ENCODE results near the gene PRTFDC1. TPM values are rescaled to one million over a fixed set of nuclear protein-coding genes. Genes with fewer than 3 reads are reported as not detected.
"Not testable (repeated sequence)": the region's sequence is repeated elsewhere in the genome, so short reads cannot be mapped to it uniquely, and the experiment has no call there.

Gene PRTFDC1
- polyA plus RNA-seq, 1 experiment = 46.8 TPM

- POLR2A ChIA-PET = interaction anchor here (0.7 kb wide), 1 partner anchor 53 kb away, joined by 3 read pairs; no protein-coding TSS in a partner anchor
Observed at GRCh38 chr10:24974976-24975375, 22.6 kb upstream of the PRTFDC1 start.

GRCh38 chr10:24973163-24973562, 20.8 kb upstream of the PRTFDC1 start:
- H3K27me3 ChIP-seq (ENCODE audit: control insufficient read depth, insufficient read depth, low read length) = no peaks in the 10 kb centered on the region
- no peak for TF ChIP-seq CTCF (IDR thresholded peaks at IDR 0.05; ENCODE audit: low read depth, low read length)
- ChIA-PET CTCF (interaction anchor here (0.7 kb wide), 1 partner anchor 123 kb away, joined by 3 read pairs; no protein-coding TSS in a partner anchor), POLR2A (no interaction called here)
- no peak for DNase-seq (ENCODE audit: low read depth, low spot score)
- no peak overlapping the region for H3K4me3 ChIP-seq (ENCODE audit: low read depth, low read length)
- no peak overlapping the region for H3K27ac ChIP-seq (ENCODE audit: low read depth, low read length)
- H3K9me3 ChIP-seq (ENCODE audit: control insufficient read depth, insufficient read depth, low read length) = no peaks in the 10 kb centered on the region

More at GRCh38 chr10:24974976-24975375, 22.6 kb upstream of the PRTFDC1 start:
- TF ChIP-seq CTCF (IDR thresholded peaks at IDR 0.05; ENCODE audit: low read depth, low read length) = peak; percentile 39
- no peak overlapping the region for H3K27ac ChIP-seq (ENCODE audit: low read depth, low read length)
- no peaks in the 10 kb centered on the region for H3K27me3 ChIP-seq (ENCODE audit: control insufficient read depth, insufficient read depth, low read length)
- CTCF ChIA-PET = interaction anchor here (0.7 kb wide), 1 partner anchor 53 kb away, joined by 3 read pairs; no protein-coding TSS in a partner anchor
- no peak overlapping the region for H3K4me3 ChIP-seq (ENCODE audit: low read depth, low read length)
- no peak for DNase-seq (ENCODE audit: low read depth, low spot score)
- no peaks in the 10 kb centered on the region for H3K9me3 ChIP-seq (ENCODE audit: control insufficient read depth, insufficient read depth, low read length)

- ChIA-PET POLR2A (no interaction called here), CTCF (interaction anchor here (1.2 kb wide), 1 partner anchor 9 kb away, joined by 6 read pairs; no protein-coding TSS in a partner anchor)
- Histone ChIP-seq H3K9me3 (ENCODE audit: control insufficient read depth, insufficient read depth, low read length) (no peaks in the 10 kb centered on the region), H3K27me3 (ENCODE audit: control insufficient read depth, insufficient read depth, low read length) (no peaks in the 10 kb centered on the region), H3K27ac (ENCODE audit: low read depth, low read length) (no peak overlapping the region), H3K4me3 (ENCODE audit: low read depth, low read length) (no peak overlapping the region)
- no peak for DNase-seq (ENCODE audit: low read depth, low spot score)
- TF ChIP-seq CTCF (IDR thresholded peaks at IDR 0.05; ENCODE audit: low read depth, low read length) = no peak
Observed at GRCh38 chr10:24971374-24971773, 19.0 kb upstream of the PRTFDC1 start.

GRCh38 chr10:24969841-24970281, 17.5 kb upstream of the PRTFDC1 start:
- Histone ChIP-seq H3K27me3 (ENCODE audit: control insufficient read depth, insufficient read depth, low read length) (no peaks in the 10 kb centered on the region), H3K4me3 (ENCODE audit: low read depth, low read length) (no peak overlapping the region), H3K27ac (ENCODE audit: low read depth, low read length) (no peak overlapping the region), H3K9me3 (ENCODE audit: control insufficient read depth, insufficient read depth, low read length) (no peaks in the 10 kb centered on the region)
- ChIA-PET POLR2A (interaction anchor here (0.9 kb wide), 1 partner anchor 263 kb away, joined by 3 read pairs; no protein-coding TSS in a partner anchor), CTCF (interaction anchor here (0.9 to 1.0 kb wide), 3 partner anchors 12 to 352 kb away, joined by 3 read pairs; no protein-coding TSS in a partner anchor)
- DNase-seq (ENCODE audit: low read depth, low spot score) = no peak
- TF ChIP-seq CTCF (IDR thresholded peaks at IDR 0.05; ENCODE audit: low read depth, low read length) = no peak

- not testable (repeated sequence) for DNase-seq (ENCODE audit: low read depth, low spot score); H3K27me3 ChIP-seq (ENCODE audit: control insufficient read depth, insufficient read depth, low read length); H3K4me3 ChIP-seq (ENCODE audit: low read depth, low read length); H3K27ac ChIP-seq (ENCODE audit: low read depth, low read length); H3K9me3 ChIP-seq (ENCODE audit: control insufficient read depth, insufficient read depth, low read length)
- POLR2A ChIA-PET = interaction anchor here (0.9 kb wide), 1 partner anchor 262 kb away, joined by 3 read pairs; no protein-coding TSS in a partner anchor
- CTCF ChIA-PET = interaction anchor here (1.0 kb wide), 1 partner anchor 351 kb away, joined by 3 read pairs; no protein-coding TSS in a partner anchor
Observed at GRCh38 chr10:24968951-24969350, 16.5 kb upstream of the PRTFDC1 start.

Data from AG04450 (cell line).